WERI-Rb-1 (cell line): Measurements from ENCODE around the gene BBLN.

Experiments used
- DNase-seq: peaks from one replicate; pipeline ENCODE4 v3.0.0-alpha.2; 2020
- H3K27ac ChIP-seq: fragments of 250-450 bp; sonication (Bioruptor Pico); 2 replicates; pipeline ENCODE4 v1.5.1; 2020; ENCODE audit warnings: mild to moderate bottlenecking, moderate library complexity
- H3K27me3 ChIP-seq: fragments of 250-450 bp; sonication (Bioruptor Pico); 2 replicates; pipeline ENCODE4 v1.5.1; 2021; ENCODE audit warnings: mild to moderate bottlenecking, low read depth, moderate library complexity; ENCODE audit not compliant: insufficient read depth, severe bottlenecking
- H3K36me3 ChIP-seq: fragments of 250-450 bp; sonication (Bioruptor Pico); 2 replicates; pipeline ENCODE4 v1.5.1; 2020; ENCODE audit warnings: mild to moderate bottlenecking, moderate library complexity
- H3K4me3 ChIP-seq: 2 replicates; pipeline ENCODE4 v1.5.1; 2011; ENCODE audit warnings: low read depth, mild to moderate bottlenecking, control low read depth, low read length
- H3K9me3 ChIP-seq: fragments of 250-450 bp; sonication (Bioruptor Pico); 2 replicates; pipeline ENCODE4 v1.5.1; 2021; ENCODE audit warnings: mild to moderate bottlenecking, moderate library complexity; ENCODE audit not compliant: severe bottlenecking
- TF ChIP-seq, protein P1 (sequence below): IDR thresholded peaks from 2 replicates; pipeline ENCODE4 v1.5.1; 2011; ENCODE audit warnings: low read depth, mild to moderate bottlenecking, control low read depth, inconsistent platforms, low read length

Gene BBLN

DNA sequence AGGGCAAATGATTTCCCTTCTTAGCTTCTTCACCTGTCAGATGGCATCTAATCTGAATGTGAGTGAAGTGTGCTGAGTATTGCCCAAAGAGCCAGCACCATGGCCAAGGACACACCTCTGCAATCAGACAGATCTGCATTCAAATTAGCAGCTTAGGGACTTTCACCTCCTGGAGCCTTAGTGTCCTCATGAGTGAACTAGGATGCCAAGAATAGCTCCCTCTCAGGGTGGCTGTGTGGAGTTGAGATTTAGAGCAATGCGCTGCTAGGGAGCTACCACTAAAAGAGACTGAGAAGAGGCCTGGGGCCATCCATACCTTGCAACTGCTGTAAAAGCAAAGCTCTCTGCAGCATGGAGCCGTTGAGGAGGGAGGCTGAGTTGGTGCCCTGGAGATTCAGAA lies 29.9 kb downstream of the BBLN start:
- TF ChIP-seq, protein P1, sequence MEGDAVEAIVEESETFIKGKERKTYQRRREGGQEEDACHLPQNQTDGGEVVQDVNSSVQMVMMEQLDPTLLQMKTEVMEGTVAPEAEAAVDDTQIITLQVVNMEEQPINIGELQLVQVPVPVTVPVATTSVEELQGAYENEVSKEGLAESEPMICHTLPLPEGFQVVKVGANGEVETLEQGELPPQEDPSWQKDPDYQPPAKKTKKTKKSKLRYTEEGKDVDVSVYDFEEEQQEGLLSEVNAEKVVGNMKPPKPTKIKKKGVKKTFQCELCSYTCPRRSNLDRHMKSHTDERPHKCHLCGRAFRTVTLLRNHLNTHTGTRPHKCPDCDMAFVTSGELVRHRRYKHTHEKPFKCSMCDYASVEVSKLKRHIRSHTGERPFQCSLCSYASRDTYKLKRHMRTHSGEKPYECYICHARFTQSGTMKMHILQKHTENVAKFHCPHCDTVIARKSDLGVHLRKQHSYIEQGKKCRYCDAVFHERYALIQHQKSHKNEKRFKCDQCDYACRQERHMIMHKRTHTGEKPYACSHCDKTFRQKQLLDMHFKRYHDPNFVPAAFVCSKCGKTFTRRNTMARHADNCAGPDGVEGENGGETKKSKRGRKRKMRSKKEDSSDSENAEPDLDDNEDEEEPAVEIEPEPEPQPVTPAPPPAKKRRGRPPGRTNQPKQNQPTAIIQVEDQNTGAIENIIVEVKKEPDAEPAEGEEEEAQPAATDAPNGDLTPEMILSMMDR, result no peak
- no peaks in the 10 kb centered on the region for H3K27me3 ChIP-seq
- H3K9me3 ChIP-seq, result no peaks in the 10 kb centered on the region
- no peak overlapping the region for H3K27ac ChIP-seq
- no peak overlapping the region for H3K4me3 ChIP-seq
- H3K36me3 ChIP-seq, result peaks cover 48% of the 10 kb centered on the region
- no peak for DNase-seq

DNA sequence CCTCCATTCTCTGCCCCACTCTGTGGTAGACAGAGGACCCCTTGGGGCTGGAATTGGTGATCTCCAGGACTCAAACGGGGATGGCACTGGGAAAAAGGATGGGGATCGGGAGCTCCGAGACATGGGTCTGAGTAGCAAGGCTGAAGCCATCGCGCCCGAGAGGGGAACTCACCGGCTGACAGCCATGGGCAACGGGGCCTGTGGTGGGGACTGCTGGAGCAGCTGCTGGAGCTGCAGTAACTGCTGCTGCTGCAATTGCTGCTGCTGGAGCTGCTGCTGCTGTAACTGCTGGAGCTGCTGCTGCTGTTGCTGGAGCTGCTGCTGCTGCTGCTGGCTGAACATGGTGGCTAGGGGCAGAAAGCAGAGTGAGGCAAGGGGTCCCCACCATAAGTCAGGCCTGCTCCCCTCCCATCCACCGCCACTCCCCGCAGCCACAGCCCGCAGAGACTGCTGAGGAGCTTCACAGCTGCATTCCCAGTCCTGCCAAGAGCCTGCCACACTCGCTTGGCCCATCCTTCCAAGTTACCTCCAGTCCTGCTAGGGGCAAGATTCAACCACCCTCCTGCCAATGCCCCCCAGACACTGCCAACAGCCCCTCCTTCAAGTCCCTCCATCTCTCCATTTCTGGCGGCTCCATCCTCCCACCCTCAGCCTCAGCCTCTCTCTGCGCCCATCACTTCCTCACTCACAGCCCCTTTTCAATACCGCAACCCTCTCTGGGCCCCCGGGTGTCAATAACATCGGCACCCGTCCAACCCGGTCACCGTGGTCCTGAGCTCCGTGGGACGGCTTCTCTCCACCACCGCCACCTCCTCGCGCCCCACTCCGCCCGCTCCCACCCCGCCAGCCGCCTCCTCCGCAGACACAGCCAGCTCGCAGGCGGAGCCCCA lies 30.7 kb downstream of the BBLN start:
- Histone ChIP-seq H3K27me3 (no peaks in the 10 kb centered on the region), H3K36me3 (peaks cover 41% of the 10 kb centered on the region), H3K9me3 (no peaks in the 10 kb centered on the region), H3K4me3 (peak overlapping the region; percentile 72), H3K27ac (peak overlapping the region; percentile 87)
- no peak for DNase-seq
- TF ChIP-seq, protein P1, result no peak

DNA sequence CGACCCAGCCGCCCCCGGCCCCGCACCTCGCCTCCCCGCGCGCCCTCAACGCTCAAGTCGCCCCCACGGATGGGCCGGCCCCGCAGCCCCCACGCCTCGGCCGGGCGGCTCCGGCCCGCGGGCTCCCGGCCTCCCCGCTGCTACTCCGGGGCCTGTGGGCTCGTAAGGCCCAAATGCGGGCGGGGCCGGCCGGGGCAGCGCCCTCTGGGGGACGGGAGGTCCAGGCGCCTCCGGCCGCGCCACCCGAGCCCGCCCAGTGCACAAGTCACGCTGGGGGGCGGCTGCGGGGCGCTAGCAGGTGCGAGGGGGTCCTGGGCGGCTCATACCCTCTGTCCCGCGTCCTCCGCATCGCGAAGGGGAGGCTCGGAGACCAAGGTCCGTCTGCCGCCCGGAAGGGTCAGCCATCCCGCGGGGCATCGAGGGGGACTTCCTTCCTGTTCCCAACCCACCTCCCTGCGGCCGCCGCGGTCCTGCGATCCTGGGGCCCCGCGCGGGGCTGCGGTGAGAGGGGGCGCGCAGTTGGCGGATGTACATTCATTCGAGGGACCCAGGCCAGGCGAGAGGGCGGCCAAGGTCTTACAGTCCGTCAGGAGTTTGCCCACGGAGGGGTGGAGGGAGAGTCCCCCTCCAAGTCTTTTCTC lies 31.5 kb downstream of the BBLN start, which contains the start of gene CIZ1:
TSS of gene CIZ1 (minus strand) at position 167 of the 641 bp plus-strand sequence. CDS start 715 bp downstream, outside the sequence.
- Histone ChIP-seq H3K27ac (peak within 1 kb of the TSS; percentile 87), H3K36me3 (peaks cover 36% of the 10 kb centered on the region), H3K9me3 (no peaks in the 10 kb centered on the region), H3K4me3 (peak within 1 kb of the TSS; percentile 72), H3K27me3 (no peaks in the 10 kb centered on the region)
- TF ChIP-seq, protein P1, result peak; percentile 88
- peak; percentile 83 for DNase-seq

DNA sequence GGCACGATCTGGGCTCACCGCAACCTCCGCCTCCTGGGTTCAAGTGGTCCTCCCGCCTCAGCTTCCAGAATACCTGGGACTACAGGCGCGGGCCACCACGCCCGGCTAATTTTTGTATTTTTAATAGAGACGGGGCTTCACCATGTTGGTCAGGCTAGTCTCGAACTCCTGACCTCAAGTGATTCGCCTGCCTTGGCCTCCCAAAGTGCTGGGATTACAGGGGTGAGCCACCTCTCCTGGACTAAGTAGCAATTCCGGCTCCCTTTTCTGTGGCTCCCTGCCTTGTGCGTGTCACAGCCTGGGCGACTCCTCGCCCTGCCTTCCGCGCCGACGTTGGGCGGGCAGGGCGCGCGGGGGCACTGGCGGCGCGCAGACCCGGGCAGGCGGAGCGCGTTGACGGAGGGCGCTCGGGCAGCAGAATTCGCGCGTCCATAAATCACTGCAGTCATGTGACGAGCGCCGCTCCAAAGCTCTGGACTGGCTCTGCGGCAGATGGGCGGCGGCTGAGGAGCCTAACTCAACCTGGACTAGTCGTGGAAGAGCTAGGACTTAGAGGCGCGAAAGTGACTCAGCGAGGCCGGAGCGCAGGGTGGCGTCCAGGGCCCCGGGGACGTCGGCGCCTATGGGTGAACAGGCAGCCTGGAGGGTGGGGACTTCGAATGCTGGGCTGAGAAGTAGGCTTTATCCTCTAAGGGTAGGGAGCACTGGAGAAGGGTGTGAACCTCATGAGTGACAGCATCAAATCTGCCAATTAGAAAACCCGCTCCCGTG lies 32.7 kb downstream of the BBLN start:
- TF ChIP-seq, protein P1, result no peak
- Histone ChIP-seq H3K9me3 (no peaks in the 10 kb centered on the region), H3K4me3 (no peak overlapping the region), H3K27me3 (no peaks in the 10 kb centered on the region), H3K36me3 (peaks cover 26% of the 10 kb centered on the region), H3K27ac (no peak overlapping the region)
- no peak for DNase-seq

DNA sequence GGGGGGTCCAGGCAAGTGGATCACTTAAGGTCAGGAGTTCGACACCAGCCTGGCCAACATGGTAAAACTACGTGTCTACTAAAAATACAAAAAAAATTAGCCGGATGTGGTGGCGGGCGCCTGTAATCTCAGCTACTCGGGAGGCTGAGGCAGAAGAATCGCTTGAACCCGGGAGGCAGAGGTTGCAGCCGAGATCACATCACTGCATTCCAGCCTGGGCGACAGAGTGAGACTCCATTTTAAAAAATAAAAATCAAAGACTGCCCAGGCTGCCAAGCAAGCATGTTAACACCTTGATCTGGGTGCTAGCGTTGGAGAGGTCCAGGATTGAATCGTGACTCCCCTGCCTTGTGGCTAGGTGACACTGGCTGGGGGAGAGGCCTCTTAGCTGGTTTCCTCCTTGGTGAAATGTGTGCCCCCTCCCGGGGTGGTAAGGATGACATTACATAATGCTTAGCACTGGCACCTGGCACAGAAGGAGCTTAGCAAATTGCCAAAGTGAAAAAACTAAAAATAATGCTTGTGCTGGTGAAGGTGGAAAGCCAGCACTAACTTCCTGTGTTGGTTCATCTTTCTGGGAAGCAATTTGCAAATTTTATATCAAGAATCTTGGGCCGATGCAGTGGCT lies 33.5 kb downstream of the BBLN start:
- TF ChIP-seq, protein P1, result no peak
- DNase-seq, result no peak
- no peak overlapping the region for H3K4me3 ChIP-seq
- H3K27ac ChIP-seq, result no peak overlapping the region
- H3K9me3 ChIP-seq, result no peaks in the 10 kb centered on the region
- no peaks in the 10 kb centered on the region for H3K27me3 ChIP-seq
- H3K36me3 ChIP-seq, result peaks cover 23% of the 10 kb centered on the region
